ENCODE results near the gene SORCS2.

SORCS2 gene

DNA sequence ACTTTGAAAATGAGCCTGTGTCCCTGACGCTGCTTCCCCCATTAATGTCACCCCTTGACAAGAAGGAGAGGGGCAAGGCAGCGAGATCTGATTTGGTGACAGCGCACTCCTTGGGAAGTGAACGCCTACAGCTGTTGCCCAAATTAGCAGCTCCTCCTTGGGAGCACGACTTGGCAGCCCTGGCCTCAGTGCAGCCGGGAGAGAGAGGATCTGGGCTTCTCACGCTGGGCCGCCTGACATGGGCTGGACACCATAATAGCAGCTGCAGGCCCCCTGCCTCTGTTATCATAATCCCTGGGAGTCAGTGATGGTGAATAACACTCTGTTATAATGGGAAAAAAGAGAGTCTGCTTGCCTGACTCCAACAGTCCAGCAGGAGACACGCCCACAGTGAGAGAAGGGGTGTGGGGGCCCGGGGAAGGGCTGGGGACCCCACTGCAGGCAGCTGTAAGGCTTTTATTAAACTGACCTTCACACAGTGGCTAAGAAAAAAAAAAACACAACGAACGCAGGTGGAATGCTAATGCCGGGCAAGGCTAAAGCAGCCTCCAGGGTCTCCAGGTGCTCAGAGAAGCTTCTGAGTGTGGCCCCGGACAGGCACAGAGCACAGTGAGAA is 169.1 kb downstream of the SORCS2 start:
- H3K4me1 ChIP-seq (ENCODE audit: insufficient read depth, low read length), result no peaks in the 10 kb centered on the region
- H3K9me3 ChIP-seq (ENCODE audit: insufficient read depth, low read depth, low read length), result no peaks in the 10 kb centered on the region
- no peak overlapping the region for H3K9ac ChIP-seq (ENCODE audit: low read depth, low read length)
- no peak overlapping the region for H3K27ac ChIP-seq (ENCODE audit: low read length)
- H3K27me3 ChIP-seq (ENCODE audit: insufficient read depth, low read length), result no peaks in the 10 kb centered on the region
- no peaks in the 10 kb centered on the region for H3K36me3 ChIP-seq (ENCODE audit: insufficient read depth, low read depth, low read length)
- H3K4me3 ChIP-seq (ENCODE audit: low read length), result no peak overlapping the region

DNA sequence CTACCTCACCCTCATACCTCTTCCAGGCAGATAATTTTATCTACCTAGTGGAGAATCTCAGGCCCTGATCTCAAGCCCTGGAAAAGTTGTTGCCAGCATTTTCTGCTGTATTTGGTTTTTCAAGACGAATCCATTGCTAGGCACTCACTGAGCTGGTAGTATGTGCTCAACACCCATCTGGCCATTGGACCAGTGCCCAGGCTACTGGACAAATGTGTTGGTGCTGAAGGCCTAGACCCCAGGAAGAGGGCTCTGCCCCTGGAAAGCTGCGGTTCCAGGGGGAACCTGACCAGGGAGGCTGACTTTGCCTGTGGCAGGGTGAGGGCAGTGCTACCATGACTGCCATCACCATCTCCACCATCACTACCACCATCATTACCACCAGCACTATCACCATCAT is 170.0 kb downstream of the SORCS2 start:
- Histone ChIP-seq H3K4me1 (ENCODE audit: insufficient read depth, low read length) (no peaks in the 10 kb centered on the region), H3K9me3 (ENCODE audit: insufficient read depth, low read depth, low read length) (no peaks in the 10 kb centered on the region)

DNA sequence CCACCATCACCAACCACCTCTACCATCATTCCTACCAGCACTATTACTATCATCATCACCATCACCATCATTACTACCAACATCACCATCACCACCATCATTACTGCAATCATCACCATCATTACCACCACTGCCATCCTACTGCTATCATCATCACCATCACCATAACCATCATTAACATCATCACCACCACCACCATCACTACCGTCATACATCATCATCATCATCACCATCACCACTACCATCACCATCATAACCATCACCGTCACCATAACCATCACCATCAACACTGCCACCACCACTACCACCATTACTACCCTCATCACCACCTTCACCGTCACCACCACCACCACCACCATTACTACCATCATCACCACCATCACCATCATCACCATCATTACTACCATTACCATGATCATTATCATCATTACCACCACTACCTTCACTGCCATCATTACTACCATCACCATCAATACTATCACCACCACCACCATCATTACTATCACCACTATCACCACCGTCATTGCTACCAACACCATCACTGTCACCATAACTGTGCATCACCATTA is 170.6 kb downstream of the SORCS2 start:
- H3K36me3 ChIP-seq (ENCODE audit: insufficient read depth, low read depth, low read length), result no peaks in the 10 kb centered on the region
- H3K4me3 ChIP-seq (ENCODE audit: low read length), result no peak overlapping the region
- H3K27me3 ChIP-seq (ENCODE audit: insufficient read depth, low read length), result no peaks in the 10 kb centered on the region
- H3K4me1 ChIP-seq (ENCODE audit: insufficient read depth, low read length), result no peaks in the 10 kb centered on the region
- no peaks in the 10 kb centered on the region for H3K9me3 ChIP-seq (ENCODE audit: insufficient read depth, low read depth, low read length)
- H3K27ac ChIP-seq (ENCODE audit: low read length), result no peak overlapping the region
- H3K9ac ChIP-seq (ENCODE audit: low read depth, low read length), result no peak overlapping the region

More for the DNA sequence above, 170.0 kb downstream of the SORCS2 start:
- H3K36me3 ChIP-seq (ENCODE audit: insufficient read depth, low read depth, low read length), result no peaks in the 10 kb centered on the region
- H3K4me3 ChIP-seq (ENCODE audit: low read length), result no peak overlapping the region
- no peak overlapping the region for H3K9ac ChIP-seq (ENCODE audit: low read depth, low read length)
- no peak overlapping the region for H3K27ac ChIP-seq (ENCODE audit: low read length)
- no peaks in the 10 kb centered on the region for H3K27me3 ChIP-seq (ENCODE audit: insufficient read depth, low read length)

DNA sequence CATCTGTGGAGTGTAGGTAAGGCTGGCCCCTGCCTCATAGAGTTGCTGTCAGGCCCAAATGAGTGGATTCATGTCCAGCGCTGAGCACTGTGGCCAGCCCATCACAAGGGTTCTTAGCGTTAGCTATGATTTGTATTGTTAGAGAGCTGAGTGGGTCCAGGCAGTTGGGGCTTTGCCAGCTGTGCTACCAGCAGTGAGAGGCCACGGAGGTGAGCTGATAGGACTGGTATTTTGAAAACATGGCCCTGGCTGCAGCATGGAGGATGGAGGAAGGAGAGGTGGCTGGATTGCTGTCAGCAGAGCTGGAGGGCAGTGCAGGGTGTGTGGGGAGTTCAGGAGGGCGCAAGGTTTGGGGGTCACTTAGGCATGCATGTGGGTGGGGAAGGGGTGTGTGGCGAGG is 172.6 kb downstream of the SORCS2 start:
- Histone ChIP-seq H3K4me1 (ENCODE audit: insufficient read depth, low read length) (no peaks in the 10 kb centered on the region), H3K9ac (ENCODE audit: low read depth, low read length) (no peak overlapping the region), H3K9me3 (ENCODE audit: insufficient read depth, low read depth, low read length) (no peaks in the 10 kb centered on the region), H3K27me3 (ENCODE audit: insufficient read depth, low read length) (no peaks in the 10 kb centered on the region), H3K4me3 (ENCODE audit: low read length) (no peak overlapping the region), H3K36me3 (ENCODE audit: insufficient read depth, low read depth, low read length) (no peaks in the 10 kb centered on the region), H3K27ac (ENCODE audit: low read length) (no peak overlapping the region)

DNA sequence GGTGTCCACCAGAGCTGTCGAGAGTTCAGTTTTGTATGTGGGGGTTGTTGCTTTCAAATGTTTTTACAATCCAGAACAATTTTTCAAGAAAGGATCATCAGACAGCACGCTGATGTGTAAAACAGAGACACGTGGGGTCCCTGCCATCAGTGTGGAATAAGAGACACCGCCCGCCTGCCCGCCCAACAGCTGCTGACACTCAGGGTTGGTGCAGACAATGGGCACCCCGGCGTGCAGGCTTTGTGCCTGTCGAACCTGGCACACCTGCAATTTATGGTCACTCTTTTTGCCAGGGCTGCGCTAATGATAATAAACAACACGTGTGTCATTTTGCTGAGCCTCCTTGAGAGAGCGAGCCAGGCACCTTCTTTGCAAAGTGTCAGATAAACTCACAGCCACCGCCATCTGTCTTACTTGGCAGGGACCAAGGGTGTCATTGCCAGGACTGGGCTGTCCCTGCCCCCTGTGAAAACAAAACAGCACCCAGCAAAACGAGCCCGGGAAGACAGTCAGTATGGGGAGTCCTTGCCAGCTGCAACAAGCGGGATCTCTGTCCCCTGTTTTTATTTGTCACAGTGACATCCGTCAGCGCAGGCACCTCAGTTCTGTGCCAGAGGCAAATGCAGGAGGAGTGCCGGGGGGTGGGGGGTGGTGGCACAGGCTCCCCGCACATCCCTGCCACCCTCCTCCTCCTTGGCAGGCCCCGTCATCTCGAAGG is 173.3 kb downstream of the SORCS2 start:
- H3K9ac ChIP-seq (ENCODE audit: low read depth, low read length), result no peak overlapping the region
- no peak overlapping the region for H3K27ac ChIP-seq (ENCODE audit: low read length)

DNA sequence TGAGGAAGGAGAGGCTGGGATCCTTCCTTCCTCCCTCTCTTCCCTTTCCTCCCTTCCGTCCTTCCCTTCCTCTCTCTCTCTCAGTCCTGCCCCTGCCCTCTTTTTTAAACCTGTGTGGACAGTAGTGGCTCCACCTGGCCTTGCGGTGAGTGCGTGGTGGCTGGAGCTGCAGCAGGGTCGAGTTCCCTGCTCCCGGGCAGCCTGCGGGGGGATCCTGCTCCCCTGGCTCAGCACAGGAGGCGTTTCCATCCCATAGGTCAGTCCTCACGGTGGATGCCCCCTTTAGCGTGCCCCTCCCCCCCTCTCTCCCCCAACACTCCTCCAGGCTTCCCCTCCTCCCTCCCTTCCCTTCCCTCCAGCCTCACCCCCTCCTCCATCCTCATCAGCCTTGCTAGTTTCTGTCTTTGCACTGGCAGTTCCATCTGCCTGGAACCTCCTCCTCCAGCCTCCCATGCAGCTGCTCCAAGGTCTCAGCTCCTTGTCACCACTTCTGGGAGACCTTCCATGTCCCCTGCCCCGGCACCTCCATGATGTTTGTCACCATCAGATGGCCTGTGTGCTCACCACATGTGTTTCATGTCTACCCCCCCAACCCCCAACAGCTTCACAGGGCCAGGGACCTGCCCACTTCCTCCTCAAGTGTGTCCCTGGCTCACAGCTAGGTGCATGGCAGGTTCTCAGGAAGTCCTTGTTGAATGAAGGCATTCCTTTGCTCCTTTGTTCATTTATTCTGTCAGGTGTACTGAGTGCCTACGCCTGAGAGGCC is 174.0 kb downstream of the SORCS2 start:
- Histone ChIP-seq H3K36me3 (ENCODE audit: insufficient read depth, low read depth, low read length) (no peaks in the 10 kb centered on the region), H3K4me3 (ENCODE audit: low read length) (no peak overlapping the region), H3K27me3 (ENCODE audit: insufficient read depth, low read length) (no peaks in the 10 kb centered on the region), H3K9ac (ENCODE audit: low read depth, low read length) (no peak overlapping the region), H3K9me3 (ENCODE audit: insufficient read depth, low read depth, low read length) (no peaks in the 10 kb centered on the region), H3K4me1 (ENCODE audit: insufficient read depth, low read length) (no peaks in the 10 kb centered on the region), H3K27ac (ENCODE audit: low read length) (no peak overlapping the region)

More for the DNA sequence above, 173.3 kb downstream of the SORCS2 start:
- Histone ChIP-seq H3K9me3 (ENCODE audit: insufficient read depth, low read depth, low read length) (no peaks in the 10 kb centered on the region), H3K4me1 (ENCODE audit: insufficient read depth, low read length) (no peaks in the 10 kb centered on the region), H3K4me3 (ENCODE audit: low read length) (no peak overlapping the region), H3K36me3 (ENCODE audit: insufficient read depth, low read depth, low read length) (no peaks in the 10 kb centered on the region), H3K27me3 (ENCODE audit: insufficient read depth, low read length) (no peaks in the 10 kb centered on the region)

DNA sequence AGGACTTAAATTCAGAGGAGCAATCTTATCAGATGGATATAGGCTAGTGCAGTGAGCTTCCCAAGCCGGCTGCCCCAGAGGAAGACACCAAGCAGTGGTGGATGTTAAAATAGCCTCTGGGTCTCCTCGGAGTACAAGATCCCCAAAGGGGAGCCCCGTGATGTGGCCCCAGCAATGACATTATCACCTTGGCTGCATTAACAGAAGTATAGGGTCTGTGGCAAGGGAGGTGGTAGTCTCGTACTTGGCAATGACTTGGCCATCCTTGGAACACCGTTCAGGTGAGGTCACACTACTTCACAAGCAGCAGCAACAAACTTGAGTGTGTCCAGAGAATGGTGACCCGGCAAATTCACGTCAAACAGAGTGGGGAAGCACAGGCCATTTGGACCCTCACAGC is 174.6 kb downstream of the SORCS2 start:
- no peaks in the 10 kb centered on the region for H3K27me3 ChIP-seq (ENCODE audit: insufficient read depth, low read length)
- no peaks in the 10 kb centered on the region for H3K4me1 ChIP-seq (ENCODE audit: insufficient read depth, low read length)
- no peak overlapping the region for H3K9ac ChIP-seq (ENCODE audit: low read depth, low read length)
- no peaks in the 10 kb centered on the region for H3K9me3 ChIP-seq (ENCODE audit: insufficient read depth, low read depth, low read length)
- H3K36me3 ChIP-seq (ENCODE audit: insufficient read depth, low read depth, low read length), result no peaks in the 10 kb centered on the region
- no peak overlapping the region for H3K4me3 ChIP-seq (ENCODE audit: low read length)
- H3K27ac ChIP-seq (ENCODE audit: low read length), result no peak overlapping the region

DNA sequence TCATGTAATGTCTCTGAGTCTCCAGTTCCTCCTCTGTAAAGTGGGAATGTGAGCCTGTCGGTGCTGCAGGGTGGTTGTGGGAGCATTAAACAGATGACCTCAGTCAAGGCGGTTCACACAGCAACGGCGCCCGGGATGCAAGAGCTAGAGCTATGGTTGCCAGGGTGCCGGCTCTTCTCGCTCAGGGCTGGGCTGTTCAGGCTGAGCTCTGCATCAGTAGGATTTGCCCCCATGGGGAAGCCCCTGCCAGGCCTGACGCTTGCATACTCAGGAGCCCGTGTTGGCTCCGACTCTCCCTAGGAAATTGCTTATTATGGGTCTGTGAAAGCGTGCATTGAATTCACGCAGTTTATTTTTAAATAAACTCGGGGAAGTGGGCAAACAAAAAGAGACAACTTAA is 175.1 kb downstream of the SORCS2 start:
- H3K27me3 ChIP-seq (ENCODE audit: insufficient read depth, low read length), result no peaks in the 10 kb centered on the region

DNA sequence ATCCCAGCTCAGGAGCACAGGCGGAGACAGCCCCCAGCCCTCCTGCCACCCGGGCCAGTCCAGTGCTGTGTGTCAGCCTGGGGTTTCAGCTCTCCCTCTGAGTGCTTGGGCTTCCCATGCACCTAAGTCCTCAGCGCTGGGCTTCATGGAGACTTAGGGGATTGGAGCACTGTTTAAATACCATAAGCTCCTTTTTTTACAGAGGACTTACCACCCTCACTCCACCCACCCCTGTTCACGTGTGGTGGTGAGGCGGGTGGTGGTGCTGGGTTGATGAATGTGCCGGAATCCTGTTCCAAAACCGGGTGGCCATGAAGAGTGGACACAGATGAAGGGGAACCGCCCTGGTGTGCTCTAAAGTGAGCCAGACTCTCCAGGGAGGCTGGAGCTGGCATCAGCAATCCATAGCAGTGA is 175.5 kb downstream of the SORCS2 start:
- Histone ChIP-seq H3K27me3 (ENCODE audit: insufficient read depth, low read length) (no peaks in the 10 kb centered on the region), H3K36me3 (ENCODE audit: insufficient read depth, low read depth, low read length) (no peaks in the 10 kb centered on the region), H3K27ac (ENCODE audit: low read length) (no peak overlapping the region), H3K4me1 (ENCODE audit: insufficient read depth, low read length) (no peaks in the 10 kb centered on the region), H3K9me3 (ENCODE audit: insufficient read depth, low read depth, low read length) (no peaks in the 10 kb centered on the region), H3K4me3 (ENCODE audit: low read length) (no peak overlapping the region), H3K9ac (ENCODE audit: low read depth, low read length) (no peak overlapping the region)

More for the DNA sequence above, 175.1 kb downstream of the SORCS2 start:
- Histone ChIP-seq H3K9ac (ENCODE audit: low read depth, low read length) (no peak overlapping the region), H3K36me3 (ENCODE audit: insufficient read depth, low read depth, low read length) (no peaks in the 10 kb centered on the region), H3K27ac (ENCODE audit: low read length) (no peak overlapping the region), H3K4me3 (ENCODE audit: low read length) (no peak overlapping the region), H3K4me1 (ENCODE audit: insufficient read depth, low read length) (no peaks in the 10 kb centered on the region), H3K9me3 (ENCODE audit: insufficient read depth, low read depth, low read length) (no peaks in the 10 kb centered on the region)

DNA sequence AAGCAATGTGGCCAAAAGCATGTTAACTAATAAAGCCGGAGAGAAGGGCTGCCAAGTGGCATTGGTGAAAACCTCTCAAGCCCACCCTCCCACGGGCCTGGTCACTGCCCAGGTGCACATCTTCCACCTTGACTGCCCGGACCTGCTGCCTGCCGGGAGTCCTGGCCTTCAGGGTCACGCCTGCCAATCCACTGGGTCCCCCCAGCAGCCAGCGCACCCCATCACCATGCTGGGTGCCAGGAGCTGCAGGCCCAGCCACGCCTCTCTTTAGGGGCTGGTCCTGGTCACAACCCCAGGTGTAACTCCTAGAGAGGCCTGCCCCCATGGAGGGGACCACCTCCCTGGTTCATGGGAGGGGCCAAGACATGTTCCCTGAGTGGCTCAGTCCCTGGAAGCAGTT is 176.0 kb downstream of the SORCS2 start:
- H3K9me3 ChIP-seq (ENCODE audit: insufficient read depth, low read depth, low read length), result no peaks in the 10 kb centered on the region
- H3K9ac ChIP-seq (ENCODE audit: low read depth, low read length), result no peak overlapping the region
- H3K27ac ChIP-seq (ENCODE audit: low read length), result no peak overlapping the region
- no peaks in the 10 kb centered on the region for H3K36me3 ChIP-seq (ENCODE audit: insufficient read depth, low read depth, low read length)
- H3K4me3 ChIP-seq (ENCODE audit: low read length), result no peak overlapping the region
- H3K4me1 ChIP-seq (ENCODE audit: insufficient read depth, low read length), result no peaks in the 10 kb centered on the region
- H3K27me3 ChIP-seq (ENCODE audit: insufficient read depth, low read length), result no peaks in the 10 kb centered on the region

DNA sequence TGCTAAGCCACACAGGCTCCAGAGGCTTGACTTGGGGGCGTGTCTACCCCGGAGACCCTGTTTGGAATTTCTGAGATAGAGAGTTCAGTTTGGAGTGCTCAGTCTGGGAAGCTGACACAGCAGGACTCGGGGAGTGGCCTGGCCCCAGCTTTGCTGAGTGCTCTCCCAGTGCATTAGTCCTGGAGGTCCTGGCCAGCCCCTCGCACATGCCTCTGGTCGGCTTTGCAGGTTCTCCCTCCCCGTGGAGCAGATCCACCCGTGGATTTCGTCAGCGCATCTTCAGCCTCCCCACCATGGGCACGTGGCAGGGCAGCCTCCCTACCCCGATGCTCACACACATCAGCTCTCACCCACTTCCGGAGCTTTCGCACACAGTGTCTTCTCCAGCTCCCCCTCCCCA is 177.2 kb downstream of the SORCS2 start:
- H3K36me3 ChIP-seq (ENCODE audit: insufficient read depth, low read depth, low read length), result no peaks in the 10 kb centered on the region
- no peaks in the 10 kb centered on the region for H3K9me3 ChIP-seq (ENCODE audit: insufficient read depth, low read depth, low read length)
- H3K4me1 ChIP-seq (ENCODE audit: insufficient read depth, low read length), result no peaks in the 10 kb centered on the region
- no peak overlapping the region for H3K27ac ChIP-seq (ENCODE audit: low read length)
- no peak overlapping the region for H3K9ac ChIP-seq (ENCODE audit: low read depth, low read length)
- H3K4me3 ChIP-seq (ENCODE audit: low read length), result no peak overlapping the region
- H3K27me3 ChIP-seq (ENCODE audit: insufficient read depth, low read length), result no peaks in the 10 kb centered on the region

All from iPS-20b (cell line).